Measurements from ENCODE around the gene FAM118B.

DNA sequence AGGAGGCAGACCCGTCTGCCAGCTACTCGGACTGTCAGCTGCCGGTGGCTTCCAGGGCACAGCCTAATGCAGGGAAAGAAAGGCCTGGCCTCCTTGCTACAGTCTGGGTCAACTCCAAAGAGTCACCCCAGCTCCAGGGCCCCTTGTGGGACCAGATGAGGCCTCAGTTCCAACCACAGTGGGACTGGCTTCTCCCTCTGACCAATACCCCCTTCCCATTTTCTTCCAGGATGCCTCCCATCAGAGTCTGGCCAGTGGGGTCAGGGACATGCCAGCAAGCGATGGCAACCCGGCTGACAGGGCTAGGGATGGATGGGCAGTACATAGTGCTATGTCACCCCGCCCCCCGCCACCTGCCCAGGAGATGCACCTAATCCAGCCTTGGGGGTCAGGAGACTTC lies 36.8 kb upstream of the FAM118B start:
- no peak for TF ChIP-seq YY1 (IDR thresholded peaks at IDR 0.05; ENCODE audit: low read depth)
- TF ChIP-seq RAD21 (IDR thresholded peaks at IDR 0.05; ENCODE audit: low read depth), result no peak
- no peak for TF ChIP-seq TAF1 (IDR thresholded peaks at IDR 0.05; ENCODE audit: low read depth)
- no peak for TF ChIP-seq EGR1 (IDR thresholded peaks at IDR 0.05)
- no peak for TF ChIP-seq TCF12 (IDR thresholded peaks at IDR 0.05; ENCODE audit: low read depth)
- TF ChIP-seq, protein P1, sequence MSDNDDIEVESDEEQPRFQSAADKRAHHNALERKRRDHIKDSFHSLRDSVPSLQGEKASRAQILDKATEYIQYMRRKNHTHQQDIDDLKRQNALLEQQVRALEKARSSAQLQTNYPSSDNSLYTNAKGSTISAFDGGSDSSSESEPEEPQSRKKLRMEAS (IDR thresholded peaks at IDR 0.05), result no peak
- TF ChIP-seq CEBPB (IDR thresholded peaks at IDR 0.05), result no peak
- TF ChIP-seq EP300 (IDR thresholded peaks at IDR 0.05; ENCODE audit: borderline replicate concordance), result no peak
- TF ChIP-seq REST (IDR thresholded peaks at IDR 0.05; ENCODE audit: low read depth), result no peak
- no peak for TF ChIP-seq ZBTB7A (IDR thresholded peaks at IDR 0.05; ENCODE audit: low read depth)
- TF ChIP-seq CREB1 (IDR thresholded peaks at IDR 0.05; ENCODE audit: low read depth), result no peak
- TF ChIP-seq FOXM1 (IDR thresholded peaks at IDR 0.05; ENCODE audit: borderline replicate concordance, low read depth), result no peak
- TF ChIP-seq, protein P2, sequence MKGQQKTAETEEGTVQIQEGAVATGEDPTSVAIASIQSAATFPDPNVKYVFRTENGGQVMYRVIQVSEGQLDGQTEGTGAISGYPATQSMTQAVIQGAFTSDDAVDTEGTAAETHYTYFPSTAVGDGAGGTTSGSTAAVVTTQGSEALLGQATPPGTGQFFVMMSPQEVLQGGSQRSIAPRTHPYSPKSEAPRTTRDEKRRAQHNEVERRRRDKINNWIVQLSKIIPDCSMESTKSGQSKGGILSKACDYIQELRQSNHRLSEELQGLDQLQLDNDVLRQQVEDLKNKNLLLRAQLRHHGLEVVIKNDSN (IDR thresholded peaks at IDR 0.05), result no peak
